ENCODE data around the gene FTH1.
"Not testable (repeated sequence)": the region's sequence is repeated elsewhere in the genome, so short reads cannot be mapped to it uniquely, and the experiment has no call there.

Gene FTH1

GRCh38 chr11:61963282-61964057 lies 4.0 kb downstream of the FTH1 start:
- no peak for DNase-seq

- DNase-seq = no peak
These were observed 4.5 kb downstream of the FTH1 start for GRCh38 chr11:61963016-61963281.

GRCh38 chr11:61962213-61963015 lies 5.0 kb downstream of the FTH1 start:
- no peak for DNase-seq

- DNase-seq = peak; percentile 81
These were observed 5.7 kb downstream of the FTH1 start for GRCh38 chr11:61961570-61962212.

GRCh38 chr11:61960532-61960931 lies 6.9 kb downstream of the FTH1 start:
- DNase-seq = no peak

- no peak for DNase-seq
These were observed 7.8 kb downstream of the FTH1 start for GRCh38 chr11:61959678-61960077.

GRCh38 chr11:61959114-61959513 lies 8.3 kb downstream of the FTH1 start:
- no peak for DNase-seq

GRCh38 chr11:61958590-61958989 lies 8.8 kb downstream of the FTH1 start:
- no peak for DNase-seq

GRCh38 chr11:61957021-61957770 lies 10.2 kb downstream of the FTH1 start:
- DNase-seq = no peak

- DNase-seq = no peak
These were observed 11.0 kb downstream of the FTH1 start for GRCh38 chr11:61956191-61957020.

- DNase-seq = no peak
These were observed 11.9 kb downstream of the FTH1 start for GRCh38 chr11:61955422-61956135.

- no peak for DNase-seq
These were observed 12.5 kb downstream of the FTH1 start for GRCh38 chr11:61954851-61955421.

- DNase-seq = no peak
These were observed 13.2 kb downstream of the FTH1 start for GRCh38 chr11:61954106-61954850.

- DNase-seq = not testable (repeated sequence)
These were observed 13.8 kb downstream of the FTH1 start for GRCh38 chr11:61953632-61954031.

- no peak for DNase-seq
These were observed 14.6 kb downstream of the FTH1 start for GRCh38 chr11:61952882-61953281.

GRCh38 chr11:61951484-61952135 lies 15.8 kb downstream of the FTH1 start:
- no peak for DNase-seq

GRCh38 chr11:61950035-61950547 lies 17.3 kb downstream of the FTH1 start, which contains the start of gene BEST1:
BEST1 (plus strand) TSS chr11:61950351; CDS start chr11:61951807, 1,456 bp downstream.
- DNase-seq = no peak

- peak; percentile 62 for DNase-seq
These were observed 18.0 kb downstream of the FTH1 start for GRCh38 chr11:61949169-61950034.

GRCh38 chr11:61948505-61948904 lies 18.9 kb downstream of the FTH1 start:
- no peak for DNase-seq

Measured in kidney glomerular epithelial cell (primary cell).